Measurements from ENCODE around the gene NTM.

The NTM gene

DNA sequence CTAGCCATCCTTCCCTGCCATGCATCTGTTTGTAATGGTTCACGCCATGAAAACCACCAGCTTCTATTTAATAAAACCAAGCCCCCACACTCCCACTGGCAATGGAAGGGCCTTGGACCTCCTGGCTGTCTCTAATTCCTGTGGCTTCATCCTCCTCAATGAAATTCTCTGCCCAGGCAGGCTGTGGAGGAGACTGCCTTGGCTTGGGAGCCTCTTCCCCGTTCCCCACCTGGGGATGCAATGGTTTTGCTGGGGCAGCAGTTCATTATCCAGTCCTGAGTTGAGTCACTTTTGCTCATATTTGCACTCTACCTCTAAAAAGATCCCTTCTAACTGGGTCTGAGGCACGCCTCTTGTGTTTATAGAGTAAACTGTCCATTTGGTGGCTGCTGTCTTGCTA, 515.8 kb downstream of the NTM start:
- H3K36me3 ChIP-seq (ENCODE audit: low read depth), result no peaks in the 10 kb centered on the region
- H3K4me3 ChIP-seq (ENCODE audit: severe bottlenecking), result no peak overlapping the region
- DNase-seq (ENCODE audit: low spot score), result no peak
- peaks cover 15% of the 10 kb centered on the region for H3K4me1 ChIP-seq (ENCODE audit: insufficient read depth, poor library complexity, severe bottlenecking)
- no peaks in the 10 kb centered on the region for H3K27me3 ChIP-seq (ENCODE audit: insufficient read depth, poor library complexity, severe bottlenecking)
- no peak for TF ChIP-seq CTCF (IDR thresholded peaks at IDR 0.05; ENCODE audit: poor library complexity, severe bottlenecking)
- H3K9me3 ChIP-seq (ENCODE audit: severe bottlenecking), result no peaks in the 10 kb centered on the region
- ATAC-seq (ENCODE audit: low read depth), result no peak
- H3K27ac ChIP-seq (ENCODE audit: poor library complexity, severe bottlenecking), result peak overlapping the region; percentile 75

DNA sequence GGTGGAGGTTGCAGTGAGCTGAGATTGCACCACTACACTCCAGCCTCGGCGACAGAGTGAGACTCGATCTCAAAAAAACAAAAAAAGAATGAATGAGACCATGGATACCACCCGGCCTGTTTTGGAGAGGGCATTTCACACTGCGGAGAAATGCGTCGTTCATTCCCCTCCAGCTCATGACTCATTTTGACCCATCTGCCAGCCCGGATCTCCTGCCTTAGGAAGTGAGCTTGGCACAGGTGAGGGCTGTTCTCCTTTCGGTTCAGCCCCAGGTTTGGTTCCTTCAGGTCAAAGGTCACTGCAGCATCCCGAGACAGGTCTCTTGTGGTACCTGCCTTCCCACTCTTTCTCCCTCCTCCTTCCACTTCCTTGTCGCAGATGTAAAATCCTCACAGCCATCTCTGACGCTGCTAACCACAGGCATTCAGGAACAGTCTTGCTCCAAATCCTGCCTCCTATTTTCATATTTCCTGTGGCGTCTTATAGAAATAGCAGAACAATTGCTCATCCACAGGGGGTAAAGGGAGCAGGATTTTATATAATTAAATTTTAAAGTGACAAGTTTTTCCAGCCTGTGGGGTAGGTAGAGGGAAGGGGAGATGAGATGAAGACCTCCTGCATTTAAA, 517.9 kb downstream of the NTM start:
- peak; percentile 88 for ATAC-seq (ENCODE audit: low read depth)
- Histone ChIP-seq H3K36me3 (ENCODE audit: low read depth) (no peaks in the 10 kb centered on the region), H3K9me3 (ENCODE audit: severe bottlenecking) (no peaks in the 10 kb centered on the region), H3K4me1 (ENCODE audit: insufficient read depth, poor library complexity, severe bottlenecking) (peaks cover 15% of the 10 kb centered on the region), H3K27ac (ENCODE audit: poor library complexity, severe bottlenecking) (peak overlapping the region; percentile 75), H3K4me3 (ENCODE audit: severe bottlenecking) (no peak overlapping the region), H3K27me3 (ENCODE audit: insufficient read depth, poor library complexity, severe bottlenecking) (no peaks in the 10 kb centered on the region)
- no peak for TF ChIP-seq CTCF (IDR thresholded peaks at IDR 0.05; ENCODE audit: poor library complexity, severe bottlenecking)
- DNase-seq (ENCODE audit: low spot score), result no peak

GRCh38 chr11:131889146-131889577, 518.7 kb downstream of the NTM start:
- peaks cover 15% of the 10 kb centered on the region for H3K4me1 ChIP-seq (ENCODE audit: insufficient read depth, poor library complexity, severe bottlenecking)
- no peak for TF ChIP-seq CTCF (IDR thresholded peaks at IDR 0.05; ENCODE audit: poor library complexity, severe bottlenecking)
- peak overlapping the region; percentile 75 for H3K27ac ChIP-seq (ENCODE audit: poor library complexity, severe bottlenecking)
- H3K4me3 ChIP-seq (ENCODE audit: severe bottlenecking), result no peak overlapping the region
- no peaks in the 10 kb centered on the region for H3K27me3 ChIP-seq (ENCODE audit: insufficient read depth, poor library complexity, severe bottlenecking)
- DNase-seq (ENCODE audit: low spot score) (no peak), ATAC-seq (ENCODE audit: low read depth) (peak; percentile 37)
- no peaks in the 10 kb centered on the region for H3K9me3 ChIP-seq (ENCODE audit: severe bottlenecking)
- H3K36me3 ChIP-seq (ENCODE audit: low read depth), result no peaks in the 10 kb centered on the region

DNA sequence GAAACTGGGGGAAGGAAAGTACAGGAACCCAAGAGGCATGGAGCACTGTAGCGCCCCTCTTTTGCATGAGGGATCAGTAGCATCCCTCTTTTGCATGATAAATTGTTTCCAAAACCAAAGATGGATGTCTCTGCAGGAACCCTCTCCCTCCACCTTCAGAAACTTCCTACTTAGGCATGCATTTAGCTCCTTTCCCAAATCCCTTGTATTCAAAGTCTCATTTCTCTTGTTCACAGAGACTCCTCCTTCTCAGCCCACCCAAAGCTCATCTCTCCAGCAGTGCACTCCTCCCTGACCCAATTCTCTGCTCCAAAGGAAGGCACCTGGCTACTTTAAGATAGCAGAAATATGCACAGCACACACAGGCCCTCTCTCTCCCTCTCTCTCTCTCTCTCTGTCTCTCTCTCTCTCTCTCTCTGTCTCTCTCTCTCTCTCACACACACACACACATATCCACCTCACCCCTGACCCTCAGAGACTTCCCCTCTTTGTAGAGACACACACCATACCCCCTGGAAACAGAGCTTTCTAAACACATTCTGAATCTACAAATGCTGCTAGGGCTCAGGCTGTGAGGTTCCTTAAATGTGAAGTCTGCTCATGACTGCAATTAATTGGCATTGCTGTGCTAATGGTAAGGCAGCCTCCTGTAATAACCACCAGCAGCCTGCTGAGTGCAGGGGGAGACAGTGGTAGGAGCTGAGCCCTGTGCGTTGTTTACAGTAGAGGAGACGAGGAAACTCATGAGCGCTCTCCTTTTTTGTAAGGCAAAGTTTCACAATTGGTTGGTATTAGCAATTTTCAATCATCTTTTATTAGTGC, 519.6 kb downstream of the NTM start:
- TF ChIP-seq CTCF (IDR thresholded peaks at IDR 0.05; ENCODE audit: poor library complexity, severe bottlenecking), result no peak
- Histone ChIP-seq H3K9me3 (ENCODE audit: severe bottlenecking) (no peaks in the 10 kb centered on the region), H3K27ac (ENCODE audit: poor library complexity, severe bottlenecking) (peak overlapping the region; percentile 75), H3K36me3 (ENCODE audit: low read depth) (no peaks in the 10 kb centered on the region), H3K4me1 (ENCODE audit: insufficient read depth, poor library complexity, severe bottlenecking) (peaks cover 23% of the 10 kb centered on the region), H3K27me3 (ENCODE audit: insufficient read depth, poor library complexity, severe bottlenecking) (no peaks in the 10 kb centered on the region), H3K4me3 (ENCODE audit: severe bottlenecking) (no peak overlapping the region)
- ATAC-seq (ENCODE audit: low read depth), result no peak
- no peak for DNase-seq (ENCODE audit: low spot score)
